ENCODE results near the gene SIM1. TPM values are rescaled to one million over a fixed set of nuclear protein-coding genes. Genes with fewer than 3 reads are reported as not detected.

The SIM1 gene
- polyA plus RNA-seq, 1 experiment: not detected

- no peak for DNase-seq (ENCODE audit: low read depth, low spot score)
- H3K27ac ChIP-seq (ENCODE audit: low read depth, low read length): no peak overlapping the region
- ChIA-PET POLR2A (no interaction called here), CTCF (interaction anchor here (1.0 to 1.4 kb wide), 2 partner anchors 351 to 355 kb away, joined by 3 to 4 read pairs; no protein-coding TSS in a partner anchor)
- TF ChIP-seq CTCF (IDR thresholded peaks at IDR 0.05; ENCODE audit: low read depth, low read length): no peak
- H3K27me3 ChIP-seq (ENCODE audit: control insufficient read depth, insufficient read depth, low read length): peaks cover 49% of the 10 kb centered on the region
- no peak overlapping the region for H3K4me3 ChIP-seq (ENCODE audit: low read depth, low read length)
- H3K9me3 ChIP-seq (ENCODE audit: control insufficient read depth, insufficient read depth, low read length): peaks cover 7% of the 10 kb centered on the region; the same call in 1 of the 2 replicates
Measured at GRCh38 chr6:100472674-100473073, 8.0 kb upstream of the SIM1 start.

- no peak for TF ChIP-seq CTCF (IDR thresholded peaks at IDR 0.05; ENCODE audit: low read depth, low read length)
- ChIA-PET CTCF (no interaction called here), POLR2A (no interaction called here)
- no peak for DNase-seq (ENCODE audit: low read depth, low spot score)
- H3K4me3 ChIP-seq (ENCODE audit: low read depth, low read length): no peak overlapping the region
- H3K27me3 ChIP-seq (ENCODE audit: control insufficient read depth, insufficient read depth, low read length): peaks cover 70% of the 10 kb centered on the region
- H3K27ac ChIP-seq (ENCODE audit: low read depth, low read length): no peak overlapping the region
- H3K9me3 ChIP-seq (ENCODE audit: control insufficient read depth, insufficient read depth, low read length): peaks cover 13% of the 10 kb centered on the region; the same call in 1 of the 2 replicates
Measured at GRCh38 chr6:100470422-100471120, 5.8 kb upstream of the SIM1 start.

- no peak for DNase-seq (ENCODE audit: low read depth, low spot score)
- POLR2A ChIA-PET: no interaction called here
- Histone ChIP-seq H3K27ac (ENCODE audit: low read depth, low read length) (no peak overlapping the region), H3K9me3 (ENCODE audit: control insufficient read depth, insufficient read depth, low read length) (peaks cover 20% of the 10 kb centered on the region; the same call in 1 of the 2 replicates), H3K4me3 (ENCODE audit: low read depth, low read length) (no peak overlapping the region), H3K27me3 (ENCODE audit: control insufficient read depth, insufficient read depth, low read length) (peaks cover 83% of the 10 kb centered on the region)
- no peak for TF ChIP-seq CTCF (IDR thresholded peaks at IDR 0.05; ENCODE audit: low read depth, low read length)
- CTCF ChIA-PET: interaction anchor here (0.9 kb wide), 1 partner anchor 195 kb away, joined by 3 read pairs; no protein-coding TSS in a partner anchor
Measured at GRCh38 chr6:100469101-100469859, 4.6 kb upstream of the SIM1 start.

GRCh38 chr6:100468016-100468622, 3.4 kb upstream of the SIM1 start:
- no peak for TF ChIP-seq CTCF (IDR thresholded peaks at IDR 0.05; ENCODE audit: low read depth, low read length)
- no peak overlapping the region for H3K4me3 ChIP-seq (ENCODE audit: low read depth, low read length)
- CTCF ChIA-PET: no interaction called here
- H3K27ac ChIP-seq (ENCODE audit: low read depth, low read length): no peak overlapping the region
- peaks cover 20% of the 10 kb centered on the region; the same call in 1 of the 2 replicates for H3K9me3 ChIP-seq (ENCODE audit: control insufficient read depth, insufficient read depth, low read length)
- DNase-seq (ENCODE audit: low read depth, low spot score): no peak
- POLR2A ChIA-PET: no interaction called here
- H3K27me3 ChIP-seq (ENCODE audit: control insufficient read depth, insufficient read depth, low read length): peaks cover 91% of the 10 kb centered on the region

All from AG04450 (cell line).